Vagina (tissue), 2 donors: Measurements from ENCODE around the gene WDR62.

Experiments
- CTCF ChIP-seq, 3 experiments: fragments of 450-650 bp in 2 of 3; fragments of 200-600 bp in 1 of 3; sonication (generic) in 1 of 3; IDR thresholded peaks; one replicate each; pipeline ENCODE4 v1.5.1; 2017 to 2019; ENCODE audit warnings: antibody characterized with exemption in 3 of 3, mild to moderate bottlenecking in 2 of 3, moderate library complexity in 2 of 3
- POLR2A ChIP-seq, 2 donors: fragments of 450-650 bp; IDR thresholded peaks; one replicate each; pipeline ENCODE4 v1.6.1; 2017; ENCODE audit warnings: antibody characterized with exemption in 2 of 2, mild to moderate bottlenecking in 2 of 2, moderate library complexity in 2 of 2

- TF ChIP-seq CTCF (IDR thresholded peaks at IDR 0.05) (no peak), POLR2A (IDR thresholded peaks at IDR 0.05) (no peak)
These were observed 51.7 kb downstream of the WDR62 start for GRCh38 chr19:36106441-36106840.
